ENCODE measurements around the gene SLCO4C1. TPM values are rescaled to one million over a fixed set of nuclear protein-coding genes. Genes with fewer than 3 reads are reported as not detected.

Gene SLCO4C1
- total RNA-seq, 4 donors from 2014 or later, result 0.30 to 1.3 (median 0.94) TPM

DNA sequence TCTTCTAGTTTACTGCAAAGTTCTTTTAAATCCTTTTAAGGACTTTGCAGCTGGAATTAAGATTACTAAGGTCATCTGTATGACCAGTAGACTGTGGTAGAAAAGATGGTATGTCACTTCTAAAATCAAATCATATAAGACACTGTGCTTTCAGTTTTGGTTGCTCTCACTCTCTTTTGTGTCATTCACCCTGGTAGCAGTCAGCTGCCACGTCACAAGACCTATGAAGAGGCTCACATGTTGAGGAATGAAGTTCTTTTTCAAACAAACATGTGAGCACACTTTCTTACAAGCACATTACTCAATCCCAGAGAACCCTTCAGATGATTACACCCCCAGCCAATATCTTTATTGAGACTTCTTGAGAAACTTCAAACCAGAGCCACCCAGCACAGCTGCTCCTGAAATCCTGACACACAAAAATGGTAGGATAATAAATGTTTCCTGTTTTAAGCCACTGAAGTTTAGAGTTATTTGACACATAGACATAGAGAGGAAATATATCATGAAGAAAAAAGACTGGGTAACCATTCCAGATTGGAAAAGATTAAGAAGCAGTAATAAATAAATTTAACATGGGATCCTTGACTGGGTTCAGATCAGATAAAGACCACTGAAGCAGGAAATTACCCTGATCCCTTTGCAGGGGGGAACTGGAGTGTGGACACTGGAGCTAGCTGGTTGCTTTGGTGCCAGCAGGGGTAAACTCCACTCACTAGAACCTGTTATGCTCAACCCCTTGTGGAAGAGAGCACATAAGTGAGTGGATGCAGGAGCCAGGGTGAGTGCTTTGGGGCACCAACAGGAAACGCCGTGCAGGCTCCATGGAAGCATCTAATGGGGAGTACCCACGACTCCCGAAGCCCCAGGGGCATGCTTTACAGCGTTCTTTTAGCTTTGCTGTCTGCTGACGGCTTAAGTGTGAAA, 64.1 kb downstream of the SLCO4C1 start:
- no peak overlapping the region for H3K4me3 ChIP-seq (ENCODE audit: low read depth, poor library complexity, severe bottlenecking)
- no peak for TF ChIP-seq POLR2A (IDR thresholded peaks at IDR 0.05)
- TF ChIP-seq, protein P1, sequence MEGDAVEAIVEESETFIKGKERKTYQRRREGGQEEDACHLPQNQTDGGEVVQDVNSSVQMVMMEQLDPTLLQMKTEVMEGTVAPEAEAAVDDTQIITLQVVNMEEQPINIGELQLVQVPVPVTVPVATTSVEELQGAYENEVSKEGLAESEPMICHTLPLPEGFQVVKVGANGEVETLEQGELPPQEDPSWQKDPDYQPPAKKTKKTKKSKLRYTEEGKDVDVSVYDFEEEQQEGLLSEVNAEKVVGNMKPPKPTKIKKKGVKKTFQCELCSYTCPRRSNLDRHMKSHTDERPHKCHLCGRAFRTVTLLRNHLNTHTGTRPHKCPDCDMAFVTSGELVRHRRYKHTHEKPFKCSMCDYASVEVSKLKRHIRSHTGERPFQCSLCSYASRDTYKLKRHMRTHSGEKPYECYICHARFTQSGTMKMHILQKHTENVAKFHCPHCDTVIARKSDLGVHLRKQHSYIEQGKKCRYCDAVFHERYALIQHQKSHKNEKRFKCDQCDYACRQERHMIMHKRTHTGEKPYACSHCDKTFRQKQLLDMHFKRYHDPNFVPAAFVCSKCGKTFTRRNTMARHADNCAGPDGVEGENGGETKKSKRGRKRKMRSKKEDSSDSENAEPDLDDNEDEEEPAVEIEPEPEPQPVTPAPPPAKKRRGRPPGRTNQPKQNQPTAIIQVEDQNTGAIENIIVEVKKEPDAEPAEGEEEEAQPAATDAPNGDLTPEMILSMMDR (IDR thresholded peaks at IDR 0.05), result no peak
- DNase-seq (ENCODE audit: low spot score in 2 of 2), result peak in 1 of 2 donors; percentile 70
- WGBS, 2 donors, result 61 to 77% methylated on average over 7 of the region's 7 CpGs
- intact Hi-C loops (cut with DNase I; ENCODE audit: low total_unique reads), result no loop called here

DNA sequence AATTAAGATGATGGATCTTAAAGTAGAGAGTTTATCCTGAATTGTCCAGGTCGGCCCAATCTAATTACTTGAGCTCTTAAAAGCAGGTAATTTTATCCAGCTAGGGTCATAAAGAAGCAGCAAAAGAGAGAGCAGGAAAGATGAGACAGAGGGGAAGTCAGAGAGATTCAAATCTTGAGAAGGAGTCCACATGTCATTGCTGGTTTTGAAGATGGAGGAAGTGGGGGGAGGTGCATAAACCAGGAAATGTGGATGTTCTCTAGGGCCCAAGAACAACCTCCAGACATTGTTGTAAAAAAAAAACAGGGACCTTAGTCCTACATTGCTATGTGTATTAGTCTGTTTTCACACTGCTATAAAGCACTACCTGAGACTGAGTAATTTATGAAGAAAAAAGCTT, 66.4 kb downstream of the SLCO4C1 start:
- 29 to 52% methylated on average over 1 of the region's 1 CpG for WGBS, 2 donors
- H3K4me3 ChIP-seq (ENCODE audit: low read depth, poor library complexity, severe bottlenecking), result no peak overlapping the region
- intact Hi-C loops (cut with DNase I; ENCODE audit: low total_unique reads), result no loop called here
- TF ChIP-seq POLR2A (IDR thresholded peaks at IDR 0.05), result no peak
- TF ChIP-seq, protein P1 (IDR thresholded peaks at IDR 0.05), result no peak
- DNase-seq (ENCODE audit: low spot score in 2 of 2), result no peak

- intact Hi-C loops (cut with DNase I; ENCODE audit: low total_unique reads), result no loop called here
- DNase-seq (ENCODE audit: low spot score in 2 of 2), result no peak
- TF ChIP-seq, protein P1 (IDR thresholded peaks at IDR 0.05), result no peak
- TF ChIP-seq POLR2A (IDR thresholded peaks at IDR 0.05), result no peak
- WGBS, 2 donors, result 48 to 67% methylated on average over 1 of the region's 1 CpG
- no peak overlapping the region for H3K4me3 ChIP-seq (ENCODE audit: low read depth, poor library complexity, severe bottlenecking)
Observed at GRCh38 chr5:102226321-102226720, 69.8 kb downstream of the SLCO4C1 start.

DNA sequence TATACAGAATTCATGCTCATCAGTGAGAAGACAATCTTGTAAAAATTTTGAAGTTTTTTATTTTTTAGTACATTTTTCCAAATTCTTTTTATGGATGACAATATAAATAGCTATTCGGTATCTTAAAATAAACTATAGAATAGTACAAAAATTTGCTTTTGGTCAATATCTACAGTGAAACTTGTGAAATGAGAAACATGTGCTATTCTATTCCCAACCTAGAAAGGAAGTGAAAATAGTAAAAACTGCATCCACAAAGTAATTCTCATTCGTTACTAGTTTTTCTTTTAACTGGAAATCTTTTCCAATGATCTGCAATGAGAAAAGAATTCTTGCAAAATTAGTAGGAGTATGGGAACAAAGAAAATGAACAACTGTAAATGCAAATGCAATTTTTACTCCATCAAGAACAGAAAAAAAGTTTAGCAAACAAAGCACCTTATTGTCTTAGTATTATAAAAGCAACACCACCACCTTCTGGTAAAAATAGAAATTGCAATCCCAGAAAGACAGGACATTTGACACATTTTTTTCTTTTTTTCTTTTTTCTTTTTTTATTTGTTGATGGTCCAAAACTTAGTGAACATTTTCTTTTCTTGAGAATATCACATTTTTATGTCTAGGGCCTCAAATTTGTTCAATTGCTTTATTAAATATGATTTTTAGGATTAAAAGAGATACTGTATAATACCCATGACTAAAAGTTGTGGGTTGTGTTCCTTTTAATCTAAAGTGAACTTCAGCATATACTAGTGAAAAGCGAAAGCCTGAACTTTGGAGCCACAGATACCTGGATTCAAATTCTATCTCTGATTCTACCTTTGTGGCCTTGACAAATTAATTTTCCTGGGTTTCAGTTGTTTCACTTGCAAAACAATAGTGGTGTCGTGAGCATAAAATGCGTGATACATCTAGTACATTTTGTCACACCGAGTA, 72.3 kb downstream of the SLCO4C1 start:
- intact Hi-C loops (cut with DNase I; ENCODE audit: low total_unique reads), result no loop called here
- H3K4me3 ChIP-seq (ENCODE audit: low read depth, poor library complexity, severe bottlenecking), result no peak overlapping the region
- DNase-seq (ENCODE audit: low spot score in 2 of 2), result no peak
- TF ChIP-seq POLR2A (IDR thresholded peaks at IDR 0.05), result no peak
- TF ChIP-seq, protein P1 (IDR thresholded peaks at IDR 0.05), result no peak
- WGBS, 2 donors, result 87 to 89% methylated on average over 6 of the region's 6 CpGs

DNA sequence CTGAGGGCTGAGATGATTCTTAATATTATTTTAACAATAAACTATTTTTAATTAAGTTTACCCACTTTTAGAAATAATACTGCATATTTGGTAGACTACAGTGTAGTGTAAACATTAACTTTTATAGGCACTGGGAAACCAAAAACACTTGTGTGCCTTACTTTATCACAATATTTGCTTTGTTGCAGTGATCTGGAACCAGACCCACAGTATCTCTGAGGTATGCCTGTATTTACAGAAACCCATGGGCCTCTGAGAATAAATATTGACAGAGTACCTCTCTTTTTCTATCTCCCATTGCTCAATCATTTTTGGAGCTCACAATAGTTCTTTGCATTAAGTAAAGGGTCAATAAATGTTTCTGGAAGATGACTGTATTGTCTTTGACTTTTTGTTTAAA, 73.3 kb downstream of the SLCO4C1 start:
- no peak overlapping the region for H3K4me3 ChIP-seq (ENCODE audit: low read depth, poor library complexity, severe bottlenecking)
- no peak for DNase-seq (ENCODE audit: low spot score in 2 of 2)
- TF ChIP-seq, protein P1 (IDR thresholded peaks at IDR 0.05), result no peak
- no peak for TF ChIP-seq POLR2A (IDR thresholded peaks at IDR 0.05)
- intact Hi-C loops (cut with DNase I; ENCODE audit: low total_unique reads), result no loop called here

All from lower leg skin (tissue), 4 donors.